Uterus (tissue), 2 donors: ENCODE data around the gene TTI1.

Source experiments
- CTCF ChIP-seq, 4 experiments: fragments of 200-600 bp in 2 of 4; fragments of 450-650 bp in 2 of 4; sonication (generic) in 2 of 4; IDR thresholded peaks; one replicate each; pipeline ENCODE4 v1.5.1; 2016 to 2019; ENCODE audit warnings: antibody characterized with exemption in 4 of 4, mild to moderate bottlenecking in 2 of 4, moderate library complexity in 1 of 4
- POLR2A ChIP-seq, 2 donors: fragments of 450-650 bp; IDR thresholded peaks; one replicate each; pipeline ENCODE4 v1.6.1; 2016; ENCODE audit warnings: antibody characterized with exemption in 2 of 2, mild to moderate bottlenecking in 1 of 2, moderate library complexity in 1 of 2

DNA sequence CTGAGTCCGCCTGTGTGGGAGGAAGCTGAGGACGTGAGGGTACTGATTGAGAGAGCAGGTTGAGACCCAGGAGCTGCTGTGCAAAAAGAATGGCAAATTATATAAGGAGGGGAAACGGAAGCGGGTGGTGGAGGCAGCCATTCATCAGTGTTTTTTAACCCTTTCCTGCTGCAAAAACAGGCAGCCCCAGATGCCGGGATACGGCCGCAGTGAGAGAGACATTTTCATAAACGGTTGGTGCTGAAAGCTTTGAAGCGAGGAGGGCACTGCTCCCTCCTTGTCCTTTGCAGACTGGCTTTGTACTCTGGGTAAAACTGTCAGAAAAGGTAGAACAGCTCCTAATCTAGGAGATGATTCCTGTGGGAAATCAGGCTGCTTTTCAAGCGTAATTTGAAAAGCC lies 56.4 kb downstream of the TTI1 start:
- TF ChIP-seq POLR2A (IDR thresholded peaks at IDR 0.05) (no peak), CTCF (IDR thresholded peaks at IDR 0.05) (no peak)
